Measurements from ENCODE around the gene VPS13D. TPM values are rescaled to one million over a fixed set of nuclear protein-coding genes. Genes with fewer than 3 reads are reported as not detected.

VPS13D gene
- polyA plus RNA-seq, 1 experiment, result 22.3 TPM

DNA sequence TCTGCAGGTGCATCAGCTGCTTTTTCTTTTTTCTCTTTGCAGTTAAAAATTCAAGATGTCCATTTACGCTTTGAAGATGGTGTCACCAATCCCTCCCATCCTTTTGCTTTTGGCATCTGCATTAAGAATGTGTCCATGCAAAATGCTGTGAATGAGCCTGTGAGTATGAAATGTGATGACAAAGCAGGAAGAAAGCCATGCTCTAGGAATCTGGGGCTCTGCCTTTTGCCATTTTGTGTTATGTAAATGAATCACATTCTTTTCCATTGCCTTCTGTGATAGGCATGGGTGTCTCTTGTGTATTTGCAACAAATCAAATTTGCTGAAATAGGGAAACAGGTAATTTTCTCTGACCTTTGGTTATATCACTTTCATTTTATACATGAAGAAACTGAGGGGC, 19.4 kb downstream of the VPS13D start:
- Histone ChIP-seq H3K4me3 (ENCODE audit: low read depth, low read length) (no peak overlapping the region), H3K36me3 (ENCODE audit: control insufficient read depth, insufficient read depth, low read length) (peaks cover 14% of the 10 kb centered on the region), H3K27me3 (ENCODE audit: control insufficient read depth, insufficient read depth, low read length) (no peaks in the 10 kb centered on the region)
- DNase-seq (ENCODE audit: low read depth), result no peak
- TF ChIP-seq, protein P1, sequence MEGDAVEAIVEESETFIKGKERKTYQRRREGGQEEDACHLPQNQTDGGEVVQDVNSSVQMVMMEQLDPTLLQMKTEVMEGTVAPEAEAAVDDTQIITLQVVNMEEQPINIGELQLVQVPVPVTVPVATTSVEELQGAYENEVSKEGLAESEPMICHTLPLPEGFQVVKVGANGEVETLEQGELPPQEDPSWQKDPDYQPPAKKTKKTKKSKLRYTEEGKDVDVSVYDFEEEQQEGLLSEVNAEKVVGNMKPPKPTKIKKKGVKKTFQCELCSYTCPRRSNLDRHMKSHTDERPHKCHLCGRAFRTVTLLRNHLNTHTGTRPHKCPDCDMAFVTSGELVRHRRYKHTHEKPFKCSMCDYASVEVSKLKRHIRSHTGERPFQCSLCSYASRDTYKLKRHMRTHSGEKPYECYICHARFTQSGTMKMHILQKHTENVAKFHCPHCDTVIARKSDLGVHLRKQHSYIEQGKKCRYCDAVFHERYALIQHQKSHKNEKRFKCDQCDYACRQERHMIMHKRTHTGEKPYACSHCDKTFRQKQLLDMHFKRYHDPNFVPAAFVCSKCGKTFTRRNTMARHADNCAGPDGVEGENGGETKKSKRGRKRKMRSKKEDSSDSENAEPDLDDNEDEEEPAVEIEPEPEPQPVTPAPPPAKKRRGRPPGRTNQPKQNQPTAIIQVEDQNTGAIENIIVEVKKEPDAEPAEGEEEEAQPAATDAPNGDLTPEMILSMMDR (IDR thresholded peaks at IDR 0.05; ENCODE audit: insufficient read depth, low read depth, low read length), result no peak
- POLR2A ChIA-PET, result no interaction called here
- CTCF ChIA-PET, result no interaction called here

DNA sequence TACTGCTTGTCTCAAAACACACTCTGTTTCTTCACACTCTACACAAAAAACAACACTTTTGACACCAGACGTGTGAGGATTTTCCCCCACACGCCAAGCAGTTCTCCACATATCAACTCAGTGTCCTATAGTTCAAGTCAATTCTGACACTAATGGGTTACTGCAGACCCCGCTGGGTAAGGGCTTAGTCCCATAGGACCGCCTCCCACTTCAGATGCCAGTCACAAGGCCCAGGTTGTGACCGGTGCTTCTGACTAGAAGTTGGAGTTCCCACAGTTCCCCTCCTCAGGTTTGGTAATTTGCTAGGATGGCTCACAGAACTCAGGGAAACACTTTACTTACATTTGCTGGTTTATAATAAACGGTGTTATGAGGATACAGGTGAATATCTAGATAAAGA, 19.9 kb downstream of the VPS13D start:
- ChIA-PET CTCF (no interaction called here), POLR2A (no interaction called here)
- TF ChIP-seq, protein P1 (IDR thresholded peaks at IDR 0.05; ENCODE audit: insufficient read depth, low read depth, low read length), result no peak
- Histone ChIP-seq H3K4me3 (ENCODE audit: low read depth, low read length) (no peak overlapping the region), H3K27me3 (ENCODE audit: control insufficient read depth, insufficient read depth, low read length) (no peaks in the 10 kb centered on the region), H3K36me3 (ENCODE audit: control insufficient read depth, insufficient read depth, low read length) (peaks cover 13% of the 10 kb centered on the region)
- no peak for DNase-seq (ENCODE audit: low read depth)

DNA sequence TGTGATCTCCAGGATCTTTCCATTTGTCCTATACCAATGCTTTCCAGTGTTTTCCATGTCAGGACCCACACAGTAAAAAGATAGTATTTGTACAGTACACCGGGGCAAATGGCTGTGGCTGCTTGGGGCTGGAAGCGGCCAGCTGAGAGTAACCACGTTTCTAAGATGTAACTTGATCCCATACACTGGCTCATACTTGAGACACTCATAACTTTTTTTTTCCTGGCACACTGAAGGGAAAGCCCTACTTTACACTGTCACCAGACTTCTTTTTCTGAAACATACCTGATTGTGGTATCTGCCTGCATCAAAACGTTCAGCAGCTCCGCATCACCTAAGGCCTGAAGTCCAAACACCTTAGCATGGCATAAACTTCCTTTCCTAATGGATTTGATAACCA, 21.6 kb downstream of the VPS13D start:
- Histone ChIP-seq H3K36me3 (ENCODE audit: control insufficient read depth, insufficient read depth, low read length) (peaks cover 13% of the 10 kb centered on the region), H3K4me3 (ENCODE audit: low read depth, low read length) (no peak overlapping the region), H3K27me3 (ENCODE audit: control insufficient read depth, insufficient read depth, low read length) (no peaks in the 10 kb centered on the region)
- DNase-seq (ENCODE audit: low read depth), result no peak
- ChIA-PET CTCF (interaction anchor here (1.3 to 1.6 kb wide), 3 partner anchors 14 to 127 kb away, joined by 3 to 4 read pairs (median 3); no protein-coding TSS in a partner anchor), POLR2A (no interaction called here)
- TF ChIP-seq, protein P1 (IDR thresholded peaks at IDR 0.05; ENCODE audit: insufficient read depth, low read depth, low read length), result no peak

DNA sequence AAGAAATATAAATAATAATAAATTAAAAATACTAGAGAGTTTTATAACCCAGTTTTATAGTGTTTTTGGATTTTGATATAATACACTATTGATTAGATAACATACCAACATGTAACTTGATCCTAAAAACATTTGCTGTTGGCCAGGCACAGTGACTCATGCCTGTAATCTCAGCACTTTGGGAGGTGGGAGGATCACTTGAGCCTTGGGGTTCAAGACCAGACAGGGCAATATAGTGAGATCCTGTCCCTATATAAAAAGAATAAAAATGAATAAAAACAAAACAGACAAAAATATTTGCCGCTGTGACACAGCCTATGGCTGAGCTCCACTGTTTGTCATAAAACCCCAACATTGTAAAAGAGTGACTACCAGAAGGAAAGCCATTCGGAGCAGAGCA, 26.1 kb downstream of the VPS13D start:
- POLR2A ChIA-PET, result no interaction called here

DNA sequence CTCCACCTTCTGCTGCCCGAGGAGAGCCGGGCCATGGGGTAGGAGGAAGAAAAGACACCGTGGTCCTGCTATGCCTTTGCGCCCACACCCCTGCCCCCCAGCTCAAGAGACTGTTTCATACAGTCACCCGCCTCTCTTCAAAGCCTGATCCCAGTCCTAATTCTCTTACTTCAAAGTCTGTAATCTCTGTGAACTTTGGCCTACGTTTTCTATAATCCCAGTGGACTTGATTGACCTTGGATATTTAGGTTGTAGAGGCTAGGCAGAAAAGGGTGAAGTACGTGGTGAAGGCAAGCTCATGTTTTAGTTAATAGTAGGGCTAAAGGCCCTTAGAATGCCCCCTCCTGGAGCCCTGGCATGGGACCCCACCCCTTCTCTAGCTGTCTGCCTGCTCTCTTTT, 28.4 kb downstream of the VPS13D start:
- CTCF ChIA-PET, result interaction anchor here (0.9 to 1.1 kb wide), 4 partner anchors 15 to 49 kb away, joined by 3 read pairs; no protein-coding TSS in a partner anchor
- POLR2A ChIA-PET, result no interaction called here
- peaks cover 19% of the 10 kb centered on the region for H3K36me3 ChIP-seq (ENCODE audit: control insufficient read depth, insufficient read depth, low read length)
- H3K4me3 ChIP-seq (ENCODE audit: low read depth, low read length), result no peak overlapping the region
- TF ChIP-seq, protein P1 (IDR thresholded peaks at IDR 0.05; ENCODE audit: insufficient read depth, low read depth, low read length), result no peak
- no peak for DNase-seq (ENCODE audit: low read depth)
- H3K27me3 ChIP-seq (ENCODE audit: control insufficient read depth, insufficient read depth, low read length), result no peaks in the 10 kb centered on the region

More for the DNA sequence above, 26.1 kb downstream of the VPS13D start:
- no peak overlapping the region for H3K4me3 ChIP-seq (ENCODE audit: low read depth, low read length)
- H3K27me3 ChIP-seq (ENCODE audit: control insufficient read depth, insufficient read depth, low read length), result no peaks in the 10 kb centered on the region
- DNase-seq (ENCODE audit: low read depth), result no peak
- CTCF ChIA-PET, result interaction anchor here (0.8 kb wide), 2 partner anchors 13 to 17 kb away, joined by 3 read pairs; no protein-coding TSS in a partner anchor
- TF ChIP-seq, protein P1 (IDR thresholded peaks at IDR 0.05; ENCODE audit: insufficient read depth, low read depth, low read length), result no peak
- peaks cover 16% of the 10 kb centered on the region for H3K36me3 ChIP-seq (ENCODE audit: control insufficient read depth, insufficient read depth, low read length)
